Activated effector memory CD4-positive, alpha-beta T cell treated with anti-CD3 and anti-CD28 coated beads, Interleukin-2, amount 50 U/mL, for 16 hours (primary cell): ENCODE results near the gene IFT27.

Experiments used
- DNase-seq: peaks from one replicate; pipeline ENCODE4 v3.0.0-alpha.2; 2020

The IFT27 gene

DNA sequence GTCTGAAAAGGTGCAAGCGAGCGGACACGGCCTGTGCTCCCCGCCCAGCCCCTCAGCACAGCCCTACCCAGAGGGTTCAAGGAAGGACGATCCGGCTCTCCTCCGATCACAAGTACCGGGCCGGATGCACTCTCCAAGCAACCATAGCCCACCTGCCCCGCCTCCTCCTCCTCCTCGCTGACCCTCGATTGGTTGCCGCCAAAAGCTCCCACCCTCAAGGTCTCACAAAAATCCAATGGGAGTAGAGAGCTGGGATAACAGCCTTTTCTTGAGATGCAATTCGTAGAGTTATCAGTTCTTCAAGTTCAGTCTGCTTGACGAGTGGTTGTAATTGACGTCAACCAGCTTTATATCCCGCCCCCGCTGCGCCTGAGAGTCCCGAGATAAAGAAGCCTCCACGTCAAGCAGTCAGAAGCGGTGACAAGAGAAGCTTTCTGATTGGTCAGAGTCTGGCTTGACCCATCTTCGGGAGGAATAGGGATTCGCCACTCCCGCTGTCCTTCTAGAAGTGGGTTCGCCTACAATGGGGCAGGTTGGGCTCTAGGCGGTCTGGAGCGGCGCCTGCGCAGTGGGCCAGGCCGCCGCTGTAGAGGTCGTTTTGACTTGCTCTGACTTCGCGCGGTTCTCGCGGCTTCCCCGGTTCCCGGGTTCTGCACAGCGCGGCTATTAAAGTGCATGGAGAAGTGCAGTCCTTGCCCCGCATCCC is at the start of gene IFT27:
IFT27 (minus strand) TSS at position 156 of the 706 bp plus-strand sequence. CDS start 412 bp downstream, outside the sequence.
- peak; percentile 98 for DNase-seq

DNA sequence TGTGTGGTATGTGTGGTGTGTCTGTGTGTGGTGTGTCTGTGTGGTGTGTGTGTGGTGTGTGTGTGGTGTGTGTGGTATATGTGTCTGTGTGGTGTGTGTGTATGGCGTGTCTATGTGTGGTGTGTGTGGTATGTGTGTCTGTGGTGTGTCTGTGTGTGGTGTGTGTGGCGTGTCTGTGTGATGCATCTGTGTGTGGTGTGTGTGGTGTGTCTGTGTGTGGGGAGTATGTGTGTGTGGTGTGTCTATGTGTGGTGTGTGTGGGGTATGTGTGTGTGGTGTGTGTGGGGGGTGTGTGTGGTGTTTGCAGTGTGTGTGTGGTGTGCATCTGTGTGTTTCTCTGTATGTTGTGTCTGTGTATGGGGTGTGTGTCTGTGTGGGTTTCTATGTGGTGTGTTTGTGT is 48.7 kb upstream of the IFT27 start:
- DNase-seq: no peak

- no peak for DNase-seq
Observed at GRCh38 chr22:36823186-36823839, 47.4 kb upstream of the IFT27 start.

- DNase-seq: no peak
Observed at GRCh38 chr22:36822581-36822980, 46.7 kb upstream of the IFT27 start.

DNA sequence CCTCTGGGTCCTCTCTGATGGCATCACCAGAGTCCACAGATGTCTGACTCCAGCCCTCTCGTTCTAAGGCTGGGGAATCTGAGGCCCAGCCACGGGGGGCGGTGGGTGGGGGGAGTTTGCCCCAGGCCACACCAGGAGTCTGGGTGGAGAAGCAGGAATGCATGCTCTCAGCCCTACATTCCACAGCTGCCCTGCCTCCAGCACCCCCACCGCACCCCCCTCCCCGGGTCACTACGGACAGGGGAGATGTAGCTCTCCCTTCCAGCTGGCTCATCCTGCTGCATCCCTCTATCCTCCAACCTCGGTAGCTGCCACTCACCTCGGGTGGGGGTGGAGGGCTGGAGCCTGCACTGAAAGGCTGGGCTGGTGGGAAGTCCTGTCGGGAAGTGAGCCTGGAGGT is 43.2 kb upstream of the IFT27 start:
- DNase-seq: no peak

- DNase-seq: peak; percentile 31
Observed at GRCh38 chr22:36818010-36818642, 42.2 kb upstream of the IFT27 start.

- DNase-seq: no peak
Observed at GRCh38 chr22:36817525-36817848, 41.6 kb upstream of the IFT27 start.

GRCh38 chr22:36816636-36817524 is 41.0 kb upstream of the IFT27 start, which contains the start of gene PVALB:
Gene PVALB, minus strand, starts transcription at chr22:36817035. Its CDS starts 30 bp downstream, at chr22:36817005.
- no peak for DNase-seq

GRCh38 chr22:36816339-36816635 is 40.4 kb upstream of the IFT27 start:
- no peak for DNase-seq

- no peak for DNase-seq
Observed at GRCh38 chr22:36815558-36816338, 39.8 kb upstream of the IFT27 start.

DNA sequence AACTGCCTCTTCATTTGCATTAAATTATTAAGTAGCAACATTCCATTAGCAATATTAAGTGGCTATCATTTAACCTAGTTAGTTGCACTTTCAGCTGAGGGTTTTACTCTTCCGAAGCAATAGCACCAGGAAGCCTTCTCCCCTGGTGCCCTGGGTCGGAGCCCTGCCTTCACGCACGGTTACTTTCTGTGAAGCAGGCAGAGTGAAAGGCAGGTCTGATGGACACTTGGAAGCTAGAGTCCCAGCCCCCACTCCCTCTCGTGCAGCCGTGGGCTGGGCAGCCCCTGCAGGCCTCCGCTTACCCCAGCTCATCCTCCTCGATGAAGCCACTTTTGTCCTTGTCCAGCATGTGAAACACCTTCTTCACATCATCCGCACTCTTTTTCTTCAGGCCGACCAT is 38.9 kb upstream of the IFT27 start:
- DNase-seq: no peak

DNA sequence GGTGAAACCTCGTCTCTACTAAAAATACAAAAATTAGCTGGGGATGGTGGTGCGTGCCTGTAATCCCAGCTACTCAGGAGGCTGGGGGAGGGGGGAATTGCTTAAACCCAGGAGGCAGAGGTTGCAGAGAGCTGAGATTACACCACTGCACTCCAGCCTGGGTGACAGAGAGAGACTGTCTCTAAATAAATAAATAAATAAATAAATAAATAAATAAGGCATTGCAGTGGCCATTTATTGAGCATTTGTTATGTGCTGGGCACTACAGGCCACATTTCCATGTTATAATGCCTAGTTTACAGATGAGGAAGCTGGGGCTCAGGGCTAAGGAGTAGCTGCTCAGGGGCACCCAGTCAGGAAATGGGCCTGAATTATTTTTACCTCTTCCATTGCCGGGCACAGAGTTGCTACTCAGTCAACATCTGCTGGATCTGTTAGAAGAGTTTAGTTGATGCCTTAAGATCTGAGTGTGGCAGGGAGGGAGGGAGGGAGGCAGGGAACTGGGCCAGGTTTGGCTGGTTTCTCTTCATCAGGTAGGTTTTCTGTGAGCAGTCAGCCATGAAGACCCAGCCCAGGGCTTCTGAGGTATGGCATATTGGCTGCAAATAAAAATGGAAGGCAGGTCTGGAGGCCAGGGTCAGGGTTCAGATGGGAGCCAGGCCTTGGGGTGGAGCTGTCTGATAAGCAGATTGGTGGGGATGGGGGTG is 35.3 kb upstream of the IFT27 start:
- DNase-seq: no peak

- no peak for DNase-seq
Observed at GRCh38 chr22:36809351-36809750, 33.4 kb upstream of the IFT27 start.

DNA sequence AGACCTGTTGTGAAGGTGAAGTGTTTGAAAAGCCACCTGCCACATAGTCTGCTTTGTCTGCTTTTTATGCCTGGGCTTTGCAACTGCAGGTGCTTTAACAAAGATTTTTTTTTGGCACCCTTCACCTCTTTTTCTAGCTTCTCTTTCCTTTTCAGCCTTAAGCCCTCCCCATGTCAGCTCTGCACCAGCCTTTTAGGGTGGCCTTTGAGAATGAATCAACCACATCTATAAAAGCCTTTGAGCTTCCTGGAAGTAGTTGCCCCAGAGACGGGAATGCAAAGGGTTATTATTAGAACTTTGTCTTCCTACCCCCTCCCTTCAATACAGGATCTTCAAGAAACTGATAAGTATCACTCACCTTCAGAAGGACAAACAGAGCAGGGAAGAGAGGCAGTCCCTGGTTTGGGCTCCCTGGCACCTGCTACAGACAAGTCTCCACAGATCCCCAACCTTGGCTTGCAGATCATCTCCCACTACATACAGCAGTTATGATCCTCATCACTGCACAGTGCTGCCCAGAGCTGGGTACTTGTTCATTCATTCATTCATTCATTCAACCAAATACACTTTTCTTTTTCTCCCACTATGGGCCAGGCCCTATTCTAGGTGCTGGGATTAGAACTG is 32.9 kb upstream of the IFT27 start:
- DNase-seq: no peak

DNA sequence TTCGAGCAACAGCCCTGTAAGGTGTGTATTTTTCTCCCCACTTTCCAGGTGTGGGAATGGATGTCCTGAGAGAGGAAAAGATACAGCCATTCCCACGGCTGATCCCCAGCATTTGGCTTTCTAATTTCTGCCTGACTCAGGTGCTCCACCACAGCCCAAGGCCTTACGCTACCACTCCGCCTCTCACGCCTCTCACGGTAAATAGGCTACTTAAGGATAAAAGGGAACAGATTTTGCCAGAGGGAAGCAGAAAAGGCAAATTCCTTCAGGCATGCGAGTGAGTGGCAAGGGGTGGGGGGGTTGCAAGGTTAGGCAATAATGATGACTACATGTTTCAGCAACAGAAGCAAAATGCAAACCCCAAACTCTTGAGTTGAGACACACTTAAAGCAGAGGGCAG is 31.7 kb upstream of the IFT27 start:
- no peak for DNase-seq

DNA sequence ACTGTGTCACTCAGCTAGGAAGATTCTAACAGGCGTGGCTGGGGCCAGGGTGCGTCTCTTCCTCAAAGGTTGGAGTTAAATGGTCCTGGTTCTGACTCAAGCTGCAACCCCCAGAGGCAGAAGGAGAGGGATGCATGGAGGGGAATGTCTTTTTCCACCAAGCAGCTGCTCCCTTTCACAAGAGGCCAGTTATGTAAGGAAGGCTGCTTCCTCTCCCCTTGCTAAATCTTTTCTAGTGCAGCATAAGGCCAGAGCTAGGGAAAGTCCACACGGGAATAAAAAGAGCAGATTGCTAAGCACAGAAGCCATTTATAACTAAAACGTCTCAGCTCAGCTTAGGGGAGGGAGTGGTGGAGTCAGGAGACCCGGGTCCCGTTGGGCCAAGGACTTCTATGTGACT is 30.9 kb upstream of the IFT27 start:
- DNase-seq: no peak

GRCh38 chr22:36803358-36803757 is 27.4 kb upstream of the IFT27 start:
- no peak for DNase-seq

DNA sequence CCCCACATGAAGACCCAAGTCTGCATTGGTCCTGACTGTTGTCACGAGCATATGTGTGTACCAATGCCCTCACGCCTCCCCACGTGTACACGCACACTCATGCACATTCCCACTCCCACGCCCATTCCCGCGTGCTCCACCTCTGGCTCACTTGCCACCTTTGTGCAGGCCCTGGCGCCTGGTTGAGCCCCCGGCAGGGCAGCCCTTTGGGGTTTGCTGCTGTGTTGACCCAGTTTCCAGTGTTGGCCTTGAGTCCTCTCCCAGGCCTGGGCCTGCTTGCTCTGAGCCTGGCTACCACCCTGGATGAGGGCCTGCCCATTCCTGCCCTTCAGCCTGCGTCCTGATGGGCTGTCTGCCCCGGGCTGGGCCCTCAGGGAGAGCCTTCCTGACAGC is 22.8 kb upstream of the IFT27 start:
- DNase-seq: no peak

- DNase-seq: no peak
Observed at GRCh38 chr22:36797911-36798673, 22.2 kb upstream of the IFT27 start.

- DNase-seq: no peak
Observed at GRCh38 chr22:36797374-36797773, 21.5 kb upstream of the IFT27 start.
